ENCODE data around the gene TMIE.

The TMIE gene

GRCh38 chr3:46705022-46705530 is 3.9 kb downstream of the TMIE start:
- DNase-seq (ENCODE audit: low read depth) = peak; percentile 72
- TF ChIP-seq CTCF (IDR thresholded peaks at IDR 0.05; ENCODE audit: insufficient read depth, low read depth, low read length, missing control alignments) = peak; percentile 98
- H3K4me3 ChIP-seq (ENCODE audit: low read length) = no peak overlapping the region

GRCh38 chr3:46705751-46706552 is 4.8 kb downstream of the TMIE start:
- no peak overlapping the region for H3K4me3 ChIP-seq (ENCODE audit: low read length)
- peak; percentile 74 for DNase-seq (ENCODE audit: low read depth)
- no peak for TF ChIP-seq CTCF (IDR thresholded peaks at IDR 0.05; ENCODE audit: insufficient read depth, low read depth, low read length, missing control alignments)

- DNase-seq (ENCODE audit: low read depth) = peak; percentile 41
- no peak overlapping the region for H3K4me3 ChIP-seq (ENCODE audit: low read length)
- TF ChIP-seq CTCF (IDR thresholded peaks at IDR 0.05; ENCODE audit: insufficient read depth, low read depth, low read length, missing control alignments) = no peak
Measured at GRCh38 chr3:46706771-46707582, 5.8 kb downstream of the TMIE start.

GRCh38 chr3:46707601-46708011 is 6.4 kb downstream of the TMIE start:
- H3K4me3 ChIP-seq (ENCODE audit: low read length) = no peak overlapping the region
- DNase-seq (ENCODE audit: low read depth) = no peak
- no peak for TF ChIP-seq CTCF (IDR thresholded peaks at IDR 0.05; ENCODE audit: insufficient read depth, low read depth, low read length, missing control alignments)

GRCh38 chr3:46708401-46709156 is 7.4 kb downstream of the TMIE start:
- TF ChIP-seq CTCF (IDR thresholded peaks at IDR 0.05; ENCODE audit: insufficient read depth, low read depth, low read length, missing control alignments) = no peak
- H3K4me3 ChIP-seq (ENCODE audit: low read length) = no peak overlapping the region
- no peak for DNase-seq (ENCODE audit: low read depth)

- DNase-seq (ENCODE audit: low read depth) = no peak
- TF ChIP-seq CTCF (IDR thresholded peaks at IDR 0.05; ENCODE audit: insufficient read depth, low read depth, low read length, missing control alignments) = no peak
Measured at GRCh38 chr3:46709157-46709654, 8.0 kb downstream of the TMIE start.

More at GRCh38 chr3:46709157-46709654, 8.0 kb downstream of the TMIE start:
- no peak overlapping the region for H3K4me3 ChIP-seq (ENCODE audit: low read length)

Measured in epithelial cell of esophagus (primary cell).